Heart left ventricle (tissue), 13 donors: Measurements from ENCODE around the gene CNOT3.

Experiments used
- CTCF ChIP-seq, 12 donors: fragments of 200-600 bp; sonication (generic) in 4 of 12; IDR thresholded peaks; one replicate each; pipeline versions ENCODE4 v1.5.0 to v1.8.0; 2018 to 2022; ENCODE audit warnings: antibody characterized with exemption in 12 of 12, mild to moderate bottlenecking in 5 of 12
- POLR2A ChIP-seq, 2 donors: fragments of 450-650 bp; IDR thresholded peaks; one replicate each; pipeline ENCODE4 v1.6.1; 2017; ENCODE audit warnings: antibody characterized with exemption in 2 of 2, mild to moderate bottlenecking in 2 of 2, moderate library complexity in 2 of 2
- donor health status: ischemic (EF 13 %, LVEDD 7.1; RV severe dilation, severe dysfunction).
- donor health status: DM: no; HTN: yes; CAD: no.
- donor health status: DM: no; HTN: no; CAD: no.
- donor health status: ischemic (EF 25% LVEDD 6.9; RV normal size, moderate dysfunction).
- donor health status: ischemic (EF 25% LVEDD 5.7; RV mildly dilated, moderate dysfunction).
- donor health status: ischemic (EF 35%, LVEDD 5.7; RV mildly dilated, moderate dysfunction).
- donor health status: nonischemic (EF 11% LVEDD 7.7; RV severe dilation, severe dysfunction).
- donor health status: DM: yes; HTN: yes; CAD: no.
- donor health status: PGD.
- donor health status: ischemic (EF 29% LVEDD 5.4; RV normal size, mild dysfunction).
- donor health status: nonischemic (EF 23%, LVEDD 6.1; RV moderate dilation, normal function).

DNA sequence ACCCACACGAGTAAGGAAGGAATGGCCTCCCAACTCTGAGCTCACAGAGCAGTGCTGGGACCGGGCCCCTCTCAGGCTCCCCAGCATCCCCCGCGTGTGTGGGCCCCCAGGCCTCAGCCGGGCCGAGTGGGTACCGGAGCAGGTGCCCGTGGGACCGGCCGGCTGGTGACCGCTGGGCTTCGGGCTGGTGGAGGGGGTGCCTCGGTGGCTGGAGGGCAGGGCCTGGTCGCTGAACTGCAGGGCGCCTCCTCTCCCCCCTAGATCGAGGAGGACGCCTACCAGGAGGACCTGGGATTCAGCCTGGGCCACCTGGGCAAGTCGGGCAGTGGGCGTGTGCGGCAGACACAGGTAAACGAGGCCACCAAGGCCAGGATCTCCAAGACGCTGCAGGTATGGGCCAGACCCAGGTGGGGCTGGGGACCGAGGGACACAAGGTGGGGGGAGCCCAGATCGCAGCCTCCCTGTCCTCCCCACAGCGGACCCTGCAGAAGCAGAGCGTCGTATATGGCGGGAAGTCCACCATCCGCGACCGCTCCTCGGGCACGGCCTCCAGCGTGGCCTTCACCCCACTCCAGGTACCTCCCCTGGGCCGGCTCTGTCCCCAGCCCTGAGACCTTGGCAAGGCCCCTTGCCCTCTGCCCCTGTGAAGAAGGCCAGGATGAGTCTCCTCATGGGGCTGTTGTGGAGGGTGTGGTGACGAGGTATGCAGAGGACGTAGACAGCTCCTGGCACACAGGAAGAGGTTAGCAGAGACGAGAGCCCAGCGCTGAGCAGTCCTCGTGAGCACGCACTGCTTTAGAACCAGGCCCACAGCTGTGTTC is 8.6 kb upstream of the CNOT3 start:
- TF ChIP-seq CTCF (IDR thresholded peaks at IDR 0.05): no peak
- no peak for TF ChIP-seq POLR2A (IDR thresholded peaks at IDR 0.05)
